HepG2 (cell line): ENCODE measurements around the gene UCKL1. TPM values are rescaled to one million over a fixed set of nuclear protein-coding genes. Genes with fewer than 3 reads are reported as not detected.
A peak's percentile ranks its signal among the peaks of the same experiment; 100 is the strongest.

Source experiments
- AKNA ChIP-seq: sonication (generic); formaldehyde crosslinking; IDR thresholded peaks from 2 replicates; pipeline ENCODE4 v1.4.0; 2020; ENCODE audit warnings: missing genetic modification reagents, borderline replicate concordance
- GPN1 ChIP-seq: sonication (generic); formaldehyde crosslinking; IDR thresholded peaks from 2 replicates; pipeline ENCODE4 v1.5.1; 2020; ENCODE audit warnings: missing genetic modification reagents, borderline replicate concordance
- NCOA2 ChIP-seq: sonication (generic); formaldehyde crosslinking; IDR thresholded peaks from 2 replicates; pipeline ENCODE4 v1.8.0; 2022; ENCODE audit warnings: inconsistent platforms
- NR0B2 ChIP-seq: sonication (generic); formaldehyde crosslinking; IDR thresholded peaks from 2 replicates; pipeline ENCODE4 v1.4.0; 2020; ENCODE audit warnings: mild to moderate bottlenecking, missing genetic modification reagents
- ZBTB39 ChIP-seq: sonication (generic); formaldehyde crosslinking; IDR thresholded peaks from 2 replicates; pipeline ENCODE4 v1.5.0; 2020; ENCODE audit warnings: missing genetic modification reagents
- ZNF136 ChIP-seq: sonication (generic); formaldehyde crosslinking; IDR thresholded peaks from 2 replicates; pipeline ENCODE4 v1.8.1; 2022; ENCODE audit warnings: low read depth, mild to moderate bottlenecking, moderate library complexity, missing genetic modification reagents
- ZNF143 ChIP-seq: sonication (generic); formaldehyde crosslinking; IDR thresholded peaks from 2 replicates; pipeline ENCODE4 v1.4.0; 2020; ENCODE audit warnings: missing genetic modification reagents
- ZNF484 ChIP-seq: sonication (generic); formaldehyde crosslinking; IDR thresholded peaks from 2 replicates; pipeline ENCODE4 v1.5.1; 2020; ENCODE audit warnings: mild to moderate bottlenecking, low read depth, missing genetic modification reagents, borderline replicate concordance
- ZNF574 ChIP-seq: sonication (generic); formaldehyde crosslinking; IDR thresholded peaks from 2 replicates; pipeline ENCODE4 v1.4.0; 2020; ENCODE audit warnings: missing genetic modification reagents
- ZNF687 ChIP-seq: sonication (generic); formaldehyde crosslinking; IDR thresholded peaks from 2 replicates; pipeline ENCODE4 v1.5.1; 2020; ENCODE audit warnings: mild to moderate bottlenecking, missing genetic modification reagents, moderate library complexity
- polyA plus RNA-seq, 8 experiments: library from polyadenylated mRNA; depleted of rRNA in 3 of 8; stranded (reverse) in 7 of 8; unstranded in 1 of 8; fragments of >200 nt; fragmentation: Illumina TruSeq in 4 of 8; extraction: Trizol in 4 of 8; gene quantifications; 2 replicates each; pipeline versions ENCODE4 v1.2.1 to v1.2.3, GENCODE V29; 2011 to 2016; ENCODE audit warnings: low read depth in 4 of 8, missing spikeins in 1 of 8, mixed read lengths in 1 of 8; ENCODE audit not compliant: insufficient read depth in 1 of 8
- total RNA-seq, 5 experiments: library from RNA; depleted of rRNA; stranded (reverse); fragments of >200 nt; fragmentation: Illumina TruSeq; extraction: Trizol; gene quantifications; 2 replicates each; pipeline ENCODE4 v1.2.3, GENCODE V29; 2016; ENCODE audit warnings: low read depth in 1 of 5

The UCKL1 gene
- total and polyA plus RNA-seq, 2 of the 13 experiments (the other 11 are each of a cell fraction or from before 2014, with no cell fraction given) = 50.2 to 126 TPM

- TF ChIP-seq AKNA (CRISPR knock-in tag) (0 out of 2 replicates have a peak, but pooled peaks have one; percentile 79), ZNF574 (CRISPR knock-in tag) (no peak; the same call in 1 of the 2 replicates), NCOA2 (peak; percentile 61; the same call in 1 of the 2 replicates), NR0B2 (0 out of 2 replicates have a peak, but pooled peaks have one; percentile 47), ZBTB39 (CRISPR knock-in tag) (no peak), ZNF136 (peak; percentile 95), ZNF143 (CRISPR knock-in tag) (no peak), ZNF484 (no peak), GPN1 (no peak), ZNF687 (CRISPR knock-in tag) (peak; percentile 81)
These were observed 59.7 kb downstream of the UCKL1 start (continued) for GRCh38 chr20:63896264-63897105.
